GM23338 (cell line): ENCODE measurements around the gene GALNT16.

Experiments used
- EZH2 ChIP-seq: fragments of 200-600 bp; sonication (generic); IDR thresholded peaks from one replicate; pipeline ENCODE4 v1.8.0; 2017; ENCODE audit warnings: antibody characterized with exemption, mild to moderate bottlenecking, low read depth; ENCODE audit not compliant: unreplicated experiment
- JUNB ChIP-seq: IDR thresholded peaks from one replicate; pipeline ENCODE4 v1.6.1; 2016; ENCODE audit warnings: antibody characterized with exemption; ENCODE audit not compliant: unreplicated experiment
- TF ChIP-seq, protein P1 (sequence below), 2 experiments: fragments of 200-600 bp in 1 of 2; sonication (generic) in 1 of 2; conservative IDR thresholded peaks; 2 replicates each; pipeline versions ENCODE4 v1.5.1 to v1.6.1; 2016 to 2017; ENCODE audit warnings: antibody characterized with exemption in 2 of 2, low read depth in 2 of 2, mild to moderate bottlenecking in 2 of 2, moderate library complexity in 1 of 2
- TF ChIP-seq, protein P2 (sequence below): IDR thresholded peaks from one replicate; pipeline ENCODE4 v1.6.1; 2018; ENCODE audit warnings: antibody characterized with exemption; ENCODE audit not compliant: unreplicated experiment

DNA sequence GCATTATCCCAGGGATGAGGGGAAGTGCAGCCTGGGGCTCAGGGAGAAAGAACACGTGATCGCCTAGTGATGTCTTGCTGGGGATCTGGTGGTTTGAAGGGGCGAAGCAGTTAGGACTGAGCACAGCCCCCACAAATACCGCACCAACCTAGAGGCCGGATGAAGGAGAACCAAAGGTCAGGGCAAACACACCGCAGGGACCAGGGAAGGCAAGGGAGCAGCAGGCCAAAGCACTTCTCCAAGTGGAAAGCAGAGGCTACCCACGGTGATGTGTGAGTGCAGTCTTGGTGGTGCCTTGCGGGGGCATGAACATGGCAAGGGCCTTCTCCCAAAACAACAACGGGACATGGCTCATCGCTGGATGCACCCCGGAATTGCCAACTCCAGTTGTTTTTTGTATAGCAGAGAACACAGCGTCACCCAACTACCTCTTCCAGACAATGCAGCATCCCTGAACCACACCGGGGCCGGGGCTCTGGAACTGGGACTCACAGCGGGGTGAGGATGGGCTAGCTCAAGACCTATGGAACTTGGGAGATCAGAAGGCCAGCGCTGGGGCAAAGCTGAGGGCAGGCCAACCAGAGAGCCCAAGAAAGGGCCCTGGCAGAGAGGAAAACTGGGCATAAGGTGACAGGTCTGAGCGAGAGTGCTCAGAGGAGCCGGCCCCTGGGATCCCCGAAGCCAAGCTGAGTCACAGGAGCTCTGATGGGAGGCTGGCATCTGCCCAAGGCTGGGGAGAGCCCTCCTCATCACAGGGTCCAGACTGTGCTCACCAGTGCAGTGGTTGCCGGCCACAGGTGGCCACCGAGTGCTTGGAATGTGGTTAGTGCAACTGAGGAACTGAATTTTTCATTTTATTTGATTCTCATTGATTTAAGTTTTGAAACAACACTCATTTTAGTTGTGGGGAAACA, 11.1 kb downstream of the GALNT16 start:
- TF ChIP-seq, protein P1, sequence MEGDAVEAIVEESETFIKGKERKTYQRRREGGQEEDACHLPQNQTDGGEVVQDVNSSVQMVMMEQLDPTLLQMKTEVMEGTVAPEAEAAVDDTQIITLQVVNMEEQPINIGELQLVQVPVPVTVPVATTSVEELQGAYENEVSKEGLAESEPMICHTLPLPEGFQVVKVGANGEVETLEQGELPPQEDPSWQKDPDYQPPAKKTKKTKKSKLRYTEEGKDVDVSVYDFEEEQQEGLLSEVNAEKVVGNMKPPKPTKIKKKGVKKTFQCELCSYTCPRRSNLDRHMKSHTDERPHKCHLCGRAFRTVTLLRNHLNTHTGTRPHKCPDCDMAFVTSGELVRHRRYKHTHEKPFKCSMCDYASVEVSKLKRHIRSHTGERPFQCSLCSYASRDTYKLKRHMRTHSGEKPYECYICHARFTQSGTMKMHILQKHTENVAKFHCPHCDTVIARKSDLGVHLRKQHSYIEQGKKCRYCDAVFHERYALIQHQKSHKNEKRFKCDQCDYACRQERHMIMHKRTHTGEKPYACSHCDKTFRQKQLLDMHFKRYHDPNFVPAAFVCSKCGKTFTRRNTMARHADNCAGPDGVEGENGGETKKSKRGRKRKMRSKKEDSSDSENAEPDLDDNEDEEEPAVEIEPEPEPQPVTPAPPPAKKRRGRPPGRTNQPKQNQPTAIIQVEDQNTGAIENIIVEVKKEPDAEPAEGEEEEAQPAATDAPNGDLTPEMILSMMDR (conservative IDR thresholded peaks at IDR 0.05; ENCODE audit: low read depth in 2 of 2) = no peak
- TF ChIP-seq, protein P2, sequence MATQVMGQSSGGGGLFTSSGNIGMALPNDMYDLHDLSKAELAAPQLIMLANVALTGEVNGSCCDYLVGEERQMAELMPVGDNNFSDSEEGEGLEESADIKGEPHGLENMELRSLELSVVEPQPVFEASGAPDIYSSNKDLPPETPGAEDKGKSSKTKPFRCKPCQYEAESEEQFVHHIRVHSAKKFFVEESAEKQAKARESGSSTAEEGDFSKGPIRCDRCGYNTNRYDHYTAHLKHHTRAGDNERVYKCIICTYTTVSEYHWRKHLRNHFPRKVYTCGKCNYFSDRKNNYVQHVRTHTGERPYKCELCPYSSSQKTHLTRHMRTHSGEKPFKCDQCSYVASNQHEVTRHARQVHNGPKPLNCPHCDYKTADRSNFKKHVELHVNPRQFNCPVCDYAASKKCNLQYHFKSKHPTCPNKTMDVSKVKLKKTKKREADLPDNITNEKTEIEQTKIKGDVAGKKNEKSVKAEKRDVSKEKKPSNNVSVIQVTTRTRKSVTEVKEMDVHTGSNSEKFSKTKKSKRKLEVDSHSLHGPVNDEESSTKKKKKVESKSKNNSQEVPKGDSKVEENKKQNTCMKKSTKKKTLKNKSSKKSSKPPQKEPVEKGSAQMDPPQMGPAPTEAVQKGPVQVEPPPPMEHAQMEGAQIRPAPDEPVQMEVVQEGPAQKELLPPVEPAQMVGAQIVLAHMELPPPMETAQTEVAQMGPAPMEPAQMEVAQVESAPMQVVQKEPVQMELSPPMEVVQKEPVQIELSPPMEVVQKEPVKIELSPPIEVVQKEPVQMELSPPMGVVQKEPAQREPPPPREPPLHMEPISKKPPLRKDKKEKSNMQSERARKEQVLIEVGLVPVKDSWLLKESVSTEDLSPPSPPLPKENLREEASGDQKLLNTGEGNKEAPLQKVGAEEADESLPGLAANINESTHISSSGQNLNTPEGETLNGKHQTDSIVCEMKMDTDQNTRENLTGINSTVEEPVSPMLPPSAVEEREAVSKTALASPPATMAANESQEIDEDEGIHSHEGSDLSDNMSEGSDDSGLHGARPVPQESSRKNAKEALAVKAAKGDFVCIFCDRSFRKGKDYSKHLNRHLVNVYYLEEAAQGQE = no peak
- no peak for TF ChIP-seq EZH2
- no peak for TF ChIP-seq JUNB
